HepG2 (cell line): ENCODE results near the gene POLE3. TPM values are rescaled to one million over a fixed set of nuclear protein-coding genes. Genes with fewer than 3 reads are reported as not detected.

Source experiments
- ATAC-seq: fragments of 200-7000 bp; cut with Tn5 transposase; 3 replicates; pipeline ENCODE4 v1.9.1; 2020; ENCODE audit warnings: mild to moderate bottlenecking, moderate library complexity
- BruUV-seq: library from RNA; stranded (reverse); fragments of 400-500 nt; replicated peaks from 2 replicates; lab custom pipeline; 2021; lab: Mats Ljungman, UMichigan
- CTCF ChIA-PET: fragments of 300-600 bp; formaldehyde crosslinking; extraction: SDS; loops from one replicate; lab custom pipeline; 2021; ENCODE audit warnings: low total read pairs, inconsistent platforms, low intra/inter-chr PET ratio; lab: Yijun Ruan, JAX
- POLR2A ChIA-PET: fragments of 350-600 bp; sonication (Branson Sonifier 250); formaldehyde crosslinking; loops from one replicate; lab custom pipeline; 2020; ENCODE audit warnings: antibody characterized with exemption, inconsistent platforms; lab: Yijun Ruan, JAX
- DNase-seq: peaks from one replicate; pipeline ENCODE4 v3.0.0-alpha.2; 2015; ENCODE audit warnings: low spot score
- FAIRE-seq: peaks from 3 replicates; lab custom pipeline; 2011; peaks lifted over from hg19 to GRCh38; lab: Jason Lieb, UNC
- H2AFZ ChIP-seq: one replicate; pipeline ENCODE4 v1.6.1; 2011; ENCODE audit warnings: low read length, inconsistent platforms
- H3K27ac ChIP-seq: fragments of 300-600 bp; 3 replicates; pipeline ENCODE4 v1.8.0; 2011; ENCODE audit warnings: mixed run types, mild to moderate bottlenecking, mixed read lengths, low read length, inconsistent platforms; ENCODE audit not compliant: insufficient read depth; ENCODE audit errors: extremely low read length
- H3K27me3 ChIP-seq, 2 experiments: fragments of 200-600 bp in 1 of 2; 2 replicates in 1 of 2; 3 replicates in 1 of 2; pipeline versions ENCODE4 v1.6.0 to v1.8.0; 2011; ENCODE audit warnings: low read length in 2 of 2, mild to moderate bottlenecking in 2 of 2, moderate library complexity in 2 of 2, inconsistent platforms in 1 of 2; ENCODE audit not compliant: insufficient read depth in 2 of 2, control insufficient read depth in 1 of 2
- H3K36me3 ChIP-seq, 2 experiments: fragments of 200-600 bp in 1 of 2; replicated peaks in 1 of 2; 2 replicates in 1 of 2; 3 replicates in 1 of 2; pipeline versions ENCODE4 v1.5.1 to v1.8.0; 2011; ENCODE audit warnings: low read length in 2 of 2, inconsistent platforms in 1 of 2; ENCODE audit not compliant: insufficient read depth in 2 of 2, control insufficient read depth in 1 of 2
- H3K4me1 ChIP-seq: 2 replicates; pipeline ENCODE4 v1.5.1; 2012; ENCODE audit warnings: low read length, inconsistent platforms; ENCODE audit not compliant: insufficient read depth
- H3K4me2 ChIP-seq: 2 replicates; pipeline ENCODE4 v1.6.0; 2011; ENCODE audit warnings: low read depth, low read length, inconsistent platforms
- H3K4me3 ChIP-seq, 3 experiments: fragments of 200-600 bp in 1 of 3; sonication (generic), shearing (Covaris generic) in 1 of 3; replicated peaks in 1 of 3; 2 replicates each; pipeline ENCODE4 v1.5.1; 2011 to 2016; ENCODE audit warnings: low read length in 3 of 3, inconsistent platforms in 2 of 3, low read depth in 2 of 3, mild to moderate bottlenecking in 2 of 3, control low read depth in 1 of 3, mixed read lengths in 1 of 3; ENCODE audit not compliant: insufficient read depth in 1 of 3
- H3K79me2 ChIP-seq: one replicate; pipeline ENCODE4 v1.6.1; 2011; ENCODE audit warnings: low read length, inconsistent platforms; ENCODE audit not compliant: insufficient read depth
- H3K9ac ChIP-seq: 2 replicates; pipeline ENCODE4 v1.6.0; 2011; ENCODE audit warnings: mild to moderate bottlenecking, low read depth, low read length, inconsistent platforms; ENCODE audit not compliant: insufficient read depth
- H3K9me3 ChIP-seq: 2 replicates; pipeline ENCODE4 v1.5.1; 2012; ENCODE audit warnings: mild to moderate bottlenecking, low read length
- H4K20me1 ChIP-seq: 2 replicates; pipeline ENCODE4 v1.6.0; 2011; ENCODE audit warnings: inconsistent platforms, mild to moderate bottlenecking, low read length, moderate library complexity; ENCODE audit not compliant: insufficient read depth
- BHLHE40 ChIP-seq: IDR thresholded peaks from 2 replicates; pipeline ENCODE4 v1.6.1; 2011; ENCODE audit warnings: low read length, improper control_type of control experiment
- NFYB ChIP-seq: sonication (generic); formaldehyde crosslinking; IDR thresholded peaks from 2 replicates; pipeline ENCODE4 v1.4.0; 2020; ENCODE audit warnings: missing genetic modification reagents
- NR2F2 ChIP-seq: IDR thresholded peaks from 2 replicates; pipeline ENCODE4 v1.6.1; 2012; ENCODE audit warnings: low read depth, inconsistent platforms, borderline replicate concordance
- PRMT3 ChIP-seq: sonication (generic); formaldehyde crosslinking; IDR thresholded peaks from 2 replicates; pipeline ENCODE4 v1.8.1; 2022; ENCODE audit warnings: low read depth, mild to moderate bottlenecking, moderate library complexity, missing genetic modification reagents, borderline replicate concordance
- ZNF235 ChIP-seq: sonication (generic); formaldehyde crosslinking; IDR thresholded peaks from 2 replicates; pipeline ENCODE4 v1.8.1; 2023; ENCODE audit warnings: mild to moderate bottlenecking, missing genetic modification reagents, borderline replicate concordance
- ZNF30 ChIP-seq: sonication (generic); formaldehyde crosslinking; IDR thresholded peaks from 2 replicates; pipeline ENCODE4 v1.5.0; 2020; ENCODE audit warnings: mild to moderate bottlenecking, missing genetic modification reagents
- ZNF431 ChIP-seq: sonication (generic); formaldehyde crosslinking; IDR thresholded peaks from 2 replicates; pipeline ENCODE4 v1.9.0; 2022; ENCODE audit warnings: missing genetic modification reagents, low read depth, mild to moderate bottlenecking, borderline replicate concordance
- ZNF562 ChIP-seq: sonication (generic); formaldehyde crosslinking; IDR thresholded peaks from 2 replicates; pipeline ENCODE4 v1.8.0; 2022; ENCODE audit warnings: missing genetic modification reagents, borderline replicate concordance
- ZNF788 ChIP-seq: sonication (generic); formaldehyde crosslinking; IDR thresholded peaks from 2 replicates; pipeline ENCODE4 v1.5.0; 2020; ENCODE audit warnings: mild to moderate bottlenecking, missing genetic modification reagents, borderline replicate concordance
- WGBS: methylation state at CpG from one replicate; pipeline ENCODE4 v1.1.6; 2017; ENCODE audit warnings: low lambda C conversion rate; 5-methylcytosine and 5-hydroxymethylcytosine counted together
- in situ Hi-C: cut with HindIII; loops from 2 replicates; pipeline ENCODE4 v1.10.0; 2017; ENCODE audit warnings: low pct_unique_long_range_greater_than_20kb; ENCODE audit not compliant: extremely low pct_ligation_motif_present
- intact Hi-C: fragments of 100-400 bp; cut with micrococcal nuclease; formaldehyde crosslinking; loops from one replicate; pipeline ENCODE4 v1.10.0; 2022; ENCODE audit not compliant: unreplicated experiment
- polyA plus RNA-seq, 8 experiments: library from polyadenylated mRNA; depleted of rRNA in 3 of 8; stranded (reverse) in 7 of 8; unstranded in 1 of 8; fragments of >200 nt; fragmentation: Illumina TruSeq in 4 of 8; extraction: Trizol in 4 of 8; gene quantifications; 2 replicates each; pipeline versions ENCODE4 v1.2.1 to v1.2.3, GENCODE V29; 2011 to 2016; ENCODE audit warnings: low read depth in 4 of 8, missing spikeins in 1 of 8, mixed read lengths in 1 of 8; ENCODE audit not compliant: insufficient read depth in 1 of 8
- total RNA-seq, 5 experiments: library from RNA; depleted of rRNA; stranded (reverse); fragments of >200 nt; fragmentation: Illumina TruSeq; extraction: Trizol; gene quantifications; 2 replicates each; pipeline ENCODE4 v1.2.3, GENCODE V29; 2016; ENCODE audit warnings: low read depth in 1 of 5

Gene POLE3
- total and polyA plus RNA-seq, 2 of the 13 experiments (the other 11 are each of a cell fraction or from before 2014, with no cell fraction given) = 36.0 to 77.2 TPM

DNA sequence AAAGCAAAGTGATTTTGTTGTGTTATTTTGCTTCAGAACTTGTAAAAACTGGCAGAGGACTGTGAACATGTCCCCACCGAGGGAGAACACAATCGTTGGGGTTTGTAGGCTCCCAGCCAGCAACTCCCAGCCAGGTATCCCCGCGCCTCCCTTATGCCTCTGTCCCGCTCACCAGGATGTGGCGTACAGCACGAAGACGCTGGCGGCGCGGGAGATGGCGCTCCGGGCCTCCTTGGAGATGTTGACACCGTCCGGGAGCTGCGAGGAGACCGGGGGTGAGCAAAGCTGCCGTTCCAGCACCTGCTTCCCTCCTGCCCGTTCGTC is 630 bp downstream of the POLE3 start:
- no TSS peak for BruUV-seq
- DNase-seq (no peak), ATAC-seq (peak; percentile 5; the same call in 2 of the 3 replicates), FAIRE-seq (no peak)
- CTCF ChIA-PET = no interaction called here
- Histone ChIP-seq H3K27ac (peak overlapping the region; percentile 91), H3K36me3 (peaks cover 0 to 19% of the 10 kb centered on the region in 2 experiments; a peak in 3 of 5 replicates), H2AFZ (no peak overlapping the region), H3K79me2 (peaks cover 12% of the 10 kb centered on the region), H3K4me2 (peak overlapping the region; percentile 86), H3K4me3 (peak overlapping the region; percentile 91 to 98 (median 95)), H3K9ac (peak overlapping the region; percentile 93), H3K9me3 (no peaks in the 10 kb centered on the region), H3K27me3 (no peaks in the 10 kb centered on the region; a peak in 1 of 5 replicates), H4K20me1 (no peaks in the 10 kb centered on the region), H3K4me1 (peaks cover 37% of the 10 kb centered on the region)
- in situ Hi-C loops (no loop called here), intact Hi-C loops (loop anchor here (10.0 kb wide), 2 partner anchors 135 to 245 kb away; partner anchors contain the start of genes CDC26 and PRPF4)
- TF ChIP-seq ZNF30 (CRISPR knock-in tag) (no peak), NFYB (CRISPR knock-in tag) (no peak), BHLHE40 (no peak), NR2F2 (peak; percentile 8; the same call in 1 of the 2 replicates), ZNF788 (CRISPR knock-in tag) (no peak), ZNF431 (CRISPR knock-in tag) (no peak), PRMT3 (CRISPR knock-in tag) (0 out of 2 replicates have a peak, but pooled peaks have one; percentile 54), ZNF562 (0 out of 2 replicates have a peak, but pooled peaks have one; percentile 2), ZNF235 (CRISPR knock-in tag) (0 out of 2 replicates have a peak, but pooled peaks have one; percentile 71)
- POLR2A ChIA-PET = interaction anchor here (0.8 to 3.6 kb wide), 30 partner anchors 9 to 245 kb away, joined by 3 to 50 read pairs (median 4); partner anchors contain the start of genes ALAD, CDC26, FKBP15 and HDHD3
- WGBS = 0% methylated on average over 2 of the region's 20 CpGs
